Prostate gland (tissue), 2 donors: ENCODE measurements around the gene SIRPB1.

Experiments
- POLR2A ChIP-seq: fragments of 450-650 bp; IDR thresholded peaks from one replicate; pipeline ENCODE4 v1.6.1; 2016; ENCODE audit warnings: antibody characterized with exemption, mild to moderate bottlenecking
- POLR2AphosphoS5 ChIP-seq: sonication (generic); formaldehyde crosslinking; IDR thresholded peaks from one replicate; pipeline ENCODE4 v1.6.1; 2017; ENCODE audit warnings: antibody characterized with exemption
- TF ChIP-seq, protein P1 (sequence below), 4 experiments: fragments of 200-600 bp in 2 of 4; fragments of 450-650 bp in 2 of 4; sonication (generic) in 2 of 4; IDR thresholded peaks; 1 replicate in 3 of 4; 2 replicates in 1 of 4; pipeline ENCODE4 v1.5.1; 2016 to 2019; ENCODE audit warnings: antibody characterized with exemption in 4 of 4, mild to moderate bottlenecking in 2 of 4, moderate library complexity in 2 of 4

DNA sequence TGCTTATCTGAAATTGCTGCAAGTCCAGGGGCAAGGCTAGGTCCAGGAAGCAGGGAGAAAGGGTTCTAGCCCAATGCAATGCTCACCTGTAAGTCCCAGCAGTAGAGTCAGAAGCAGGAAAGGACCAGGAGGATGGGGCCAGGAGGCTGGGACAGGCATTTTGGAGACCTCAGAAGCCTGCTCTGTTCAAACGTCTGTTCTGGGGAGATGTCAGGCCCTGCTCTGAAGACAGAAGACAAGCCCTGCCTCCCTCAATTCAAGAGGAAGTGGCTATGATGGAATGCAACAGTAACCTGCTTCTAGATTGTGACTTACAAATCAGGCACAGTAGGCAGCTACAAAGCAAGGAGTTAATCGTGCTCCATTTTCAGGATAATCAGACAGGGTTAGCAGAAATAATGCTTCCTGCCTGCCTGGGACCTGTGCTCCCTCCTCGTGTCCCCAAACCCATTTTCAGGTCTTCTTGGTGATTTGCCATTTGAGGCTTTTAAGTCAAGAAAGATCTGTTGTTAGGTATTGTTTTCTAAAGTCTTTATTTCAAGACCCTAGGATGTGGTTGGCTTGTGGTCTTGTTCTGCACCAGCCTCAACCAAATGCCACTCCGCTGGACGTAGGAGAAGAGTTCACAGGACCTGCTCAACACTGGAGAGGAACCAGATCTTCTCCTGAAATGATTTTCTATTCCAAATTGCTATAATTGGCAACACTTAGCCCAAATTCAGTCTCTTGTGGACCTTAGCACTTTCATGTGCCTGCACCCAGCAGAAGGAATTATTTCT, 37.9 kb upstream of the SIRPB1 start, which contains the start of gene SIRPG:
- TF ChIP-seq POLR2A (no peak), POLR2AphosphoS5 (no peak)
- TF ChIP-seq, protein P1, sequence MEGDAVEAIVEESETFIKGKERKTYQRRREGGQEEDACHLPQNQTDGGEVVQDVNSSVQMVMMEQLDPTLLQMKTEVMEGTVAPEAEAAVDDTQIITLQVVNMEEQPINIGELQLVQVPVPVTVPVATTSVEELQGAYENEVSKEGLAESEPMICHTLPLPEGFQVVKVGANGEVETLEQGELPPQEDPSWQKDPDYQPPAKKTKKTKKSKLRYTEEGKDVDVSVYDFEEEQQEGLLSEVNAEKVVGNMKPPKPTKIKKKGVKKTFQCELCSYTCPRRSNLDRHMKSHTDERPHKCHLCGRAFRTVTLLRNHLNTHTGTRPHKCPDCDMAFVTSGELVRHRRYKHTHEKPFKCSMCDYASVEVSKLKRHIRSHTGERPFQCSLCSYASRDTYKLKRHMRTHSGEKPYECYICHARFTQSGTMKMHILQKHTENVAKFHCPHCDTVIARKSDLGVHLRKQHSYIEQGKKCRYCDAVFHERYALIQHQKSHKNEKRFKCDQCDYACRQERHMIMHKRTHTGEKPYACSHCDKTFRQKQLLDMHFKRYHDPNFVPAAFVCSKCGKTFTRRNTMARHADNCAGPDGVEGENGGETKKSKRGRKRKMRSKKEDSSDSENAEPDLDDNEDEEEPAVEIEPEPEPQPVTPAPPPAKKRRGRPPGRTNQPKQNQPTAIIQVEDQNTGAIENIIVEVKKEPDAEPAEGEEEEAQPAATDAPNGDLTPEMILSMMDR (IDR thresholded peaks at IDR 0.05), result no peak
